Activated T-helper 1 cell treated with anti-CD3 and anti-CD28 coated beads, Interleukin-12 subunit alpha, Interleukin-12 subunit beta, Interleukin-2, Interleukin-4 antibody, amounts not matched to agents 30 ng/mL and 10 ng/mL and 1 ng/mL, durations not matched to agents 14 hours and 24 hours and 36 hours (primary cell): Measurements from ENCODE around the gene NEK10. TPM values are rescaled to one million over a fixed set of nuclear protein-coding genes. Genes with fewer than 3 reads are reported as not detected.

Source experiments
- DNase-seq: peaks from one replicate; pipeline ENCODE4 v3.0.0; 2021; ENCODE audit warnings: low spot score
- H3K27ac Mint-ChIP-seq: one replicate; pipeline ENCODE4 v1.8.0; 2021; ENCODE audit warnings: mild to moderate bottlenecking, mixed read lengths
- H3K27me3 Mint-ChIP-seq: one replicate; pipeline ENCODE4 v1.8.0; 2022; ENCODE audit warnings: mild to moderate bottlenecking, moderate library complexity, mixed read lengths; ENCODE audit not compliant: insufficient read depth
- H3K36me3 Mint-ChIP-seq: one replicate; pipeline ENCODE4 v1.8.0; 2021; ENCODE audit warnings: low read depth, mixed read lengths
- H3K4me1 Mint-ChIP-seq: one replicate; pipeline ENCODE4 v1.8.0; 2021; ENCODE audit warnings: low read depth, mixed read lengths
- H3K4me3 Mint-ChIP-seq: one replicate; pipeline ENCODE4 v1.8.0; 2021; ENCODE audit warnings: mild to moderate bottlenecking, moderate library complexity, mixed read lengths
- H3K9me3 Mint-ChIP-seq: one replicate; pipeline ENCODE4 v1.8.0; 2021; ENCODE audit warnings: mixed read lengths
- intact Hi-C: fragments of 100-400 bp; cut with micrococcal nuclease; formaldehyde crosslinking; loops from one replicate; pipeline ENCODE4 v1.15.1; 2024
- total RNA-seq: library from RNA; stranded (reverse); gene quantifications from 2 replicates; pipeline ENCODE4 v1.2.3, GENCODE V29; 2022

NEK10 gene
- total RNA-seq, 1 donor from 2014 or later = 0.57 TPM

- Mint-ChIP-seq H3K9me3 (no peaks in the 10 kb centered on the region), H3K4me1 (peaks cover 24% of the 10 kb centered on the region), H3K4me3 (no peak overlapping the region), H3K27ac (no peak overlapping the region), H3K27me3 (peaks cover 6% of the 10 kb centered on the region), H3K36me3 (no peaks in the 10 kb centered on the region)
- intact Hi-C loops = no loop called here
- DNase-seq = no peak
These were observed 8.8 kb downstream of the NEK10 start for GRCh38 chr3:27360113-27361078.

GRCh38 chr3:27358372-27358771 is 10.8 kb downstream of the NEK10 start:
- Mint-ChIP-seq H3K27me3 (peaks cover 14% of the 10 kb centered on the region), H3K36me3 (no peaks in the 10 kb centered on the region), H3K9me3 (no peaks in the 10 kb centered on the region), H3K4me3 (no peak overlapping the region), H3K27ac (no peak overlapping the region), H3K4me1 (peaks cover 24% of the 10 kb centered on the region)
- DNase-seq = no peak
- intact Hi-C loops = loop anchor here (5.0 kb wide), 1 partner anchor 46 kb away; no protein-coding TSS in a partner anchor

GRCh38 chr3:27357665-27358258 is 11.4 kb downstream of the NEK10 start:
- no peak overlapping the region for H3K4me3 Mint-ChIP-seq
- intact Hi-C loops = loop anchor here (1.0 to 5.0 kb wide), 4 partner anchors 12 to 324 kb away; partner anchors contain the start of gene NEK10
- H3K9me3 Mint-ChIP-seq = no peaks in the 10 kb centered on the region
- peak; percentile 35 for DNase-seq
- H3K4me1 Mint-ChIP-seq = peaks cover 24% of the 10 kb centered on the region
- H3K27me3 Mint-ChIP-seq = peaks cover 16% of the 10 kb centered on the region
- H3K27ac Mint-ChIP-seq = no peak overlapping the region
- no peaks in the 10 kb centered on the region for H3K36me3 Mint-ChIP-seq

- Mint-ChIP-seq H3K4me1 (peaks cover 24% of the 10 kb centered on the region), H3K36me3 (no peaks in the 10 kb centered on the region), H3K9me3 (no peaks in the 10 kb centered on the region), H3K27ac (no peak overlapping the region), H3K4me3 (no peak overlapping the region), H3K27me3 (peaks cover 16% of the 10 kb centered on the region)
- DNase-seq = no peak
- intact Hi-C loops = loop anchor here (1.0 to 5.0 kb wide), 4 partner anchors 12 to 324 kb away; partner anchors contain the start of gene NEK10
These were observed 12.2 kb downstream of the NEK10 start for GRCh38 chr3:27356976-27357375.

- no peak overlapping the region for H3K27ac Mint-ChIP-seq
These were observed 14.5 kb downstream of the NEK10 start for GRCh38 chr3:27354588-27355203.

GRCh38 chr3:27354161-27354560 is 15.0 kb downstream of the NEK10 start:
- H3K4me3 Mint-ChIP-seq = no peak overlapping the region
- peaks cover 16% of the 10 kb centered on the region for H3K27me3 Mint-ChIP-seq
- DNase-seq = no peak
- peaks cover 12% of the 10 kb centered on the region for H3K4me1 Mint-ChIP-seq
- no peak overlapping the region for H3K27ac Mint-ChIP-seq
- no peaks in the 10 kb centered on the region for H3K9me3 Mint-ChIP-seq
- intact Hi-C loops = no loop called here
- H3K36me3 Mint-ChIP-seq = no peaks in the 10 kb centered on the region

More at GRCh38 chr3:27354588-27355203, 14.5 kb downstream of the NEK10 start:
- H3K4me1 Mint-ChIP-seq = peaks cover 17% of the 10 kb centered on the region
- no peaks in the 10 kb centered on the region for H3K36me3 Mint-ChIP-seq
- DNase-seq = no peak
- H3K9me3 Mint-ChIP-seq = no peaks in the 10 kb centered on the region
- H3K27me3 Mint-ChIP-seq = peaks cover 16% of the 10 kb centered on the region
- intact Hi-C loops = loop anchor here (5.0 kb wide), 1 partner anchor 42 kb away; no protein-coding TSS in a partner anchor
- no peak overlapping the region for H3K4me3 Mint-ChIP-seq

- no peaks in the 10 kb centered on the region for H3K36me3 Mint-ChIP-seq
- H3K4me1 Mint-ChIP-seq = peaks cover 6% of the 10 kb centered on the region
- H3K9me3 Mint-ChIP-seq = no peaks in the 10 kb centered on the region
- no peak overlapping the region for H3K4me3 Mint-ChIP-seq
- DNase-seq = no peak
- no peak overlapping the region for H3K27ac Mint-ChIP-seq
- H3K27me3 Mint-ChIP-seq = peaks cover 16% of the 10 kb centered on the region
- intact Hi-C loops = no loop called here
These were observed 16.0 kb downstream of the NEK10 start for GRCh38 chr3:27353221-27353620.

GRCh38 chr3:27352047-27352446 is 17.1 kb downstream of the NEK10 start:
- Mint-ChIP-seq H3K27me3 (peaks cover 16% of the 10 kb centered on the region), H3K36me3 (no peaks in the 10 kb centered on the region), H3K9me3 (no peaks in the 10 kb centered on the region), H3K27ac (no peak overlapping the region), H3K4me3 (no peak overlapping the region), H3K4me1 (no peaks in the 10 kb centered on the region)
- DNase-seq = no peak
- intact Hi-C loops = no loop called here

- no peak for DNase-seq
- H3K36me3 Mint-ChIP-seq = no peaks in the 10 kb centered on the region
- H3K9me3 Mint-ChIP-seq = no peaks in the 10 kb centered on the region
- no peak overlapping the region for H3K27ac Mint-ChIP-seq
- peaks cover 6% of the 10 kb centered on the region for H3K27me3 Mint-ChIP-seq
- intact Hi-C loops = no loop called here
- H3K4me1 Mint-ChIP-seq = no peaks in the 10 kb centered on the region
- no peak overlapping the region for H3K4me3 Mint-ChIP-seq
These were observed 19.4 kb downstream of the NEK10 start for GRCh38 chr3:27349832-27350231.

- Mint-ChIP-seq H3K4me3 (no peak overlapping the region), H3K27ac (no peak overlapping the region), H3K36me3 (no peaks in the 10 kb centered on the region)
These were observed 23.0 kb downstream of the NEK10 start for GRCh38 chr3:27345959-27346865.

GRCh38 chr3:27345493-27345892 is 23.7 kb downstream of the NEK10 start:
- Mint-ChIP-seq H3K9me3 (no peaks in the 10 kb centered on the region), H3K4me1 (no peaks in the 10 kb centered on the region), H3K4me3 (no peak overlapping the region), H3K27me3 (peaks cover 2% of the 10 kb centered on the region), H3K36me3 (no peaks in the 10 kb centered on the region), H3K27ac (no peak overlapping the region)
- DNase-seq = peak; percentile 2
- intact Hi-C loops = no loop called here

More at GRCh38 chr3:27345959-27346865, 23.0 kb downstream of the NEK10 start:
- Mint-ChIP-seq H3K4me1 (no peaks in the 10 kb centered on the region), H3K9me3 (no peaks in the 10 kb centered on the region), H3K27me3 (peaks cover 2% of the 10 kb centered on the region)
- no peak for DNase-seq
- intact Hi-C loops = no loop called here

- Mint-ChIP-seq H3K4me1 (no peaks in the 10 kb centered on the region), H3K4me3 (no peak overlapping the region), H3K27me3 (peaks cover 2% of the 10 kb centered on the region), H3K36me3 (no peaks in the 10 kb centered on the region), H3K9me3 (no peaks in the 10 kb centered on the region), H3K27ac (no peak overlapping the region)
- no peak for DNase-seq
- intact Hi-C loops = no loop called here
These were observed 24.1 kb downstream of the NEK10 start for GRCh38 chr3:27345045-27345444.
